Measurements from ENCODE around the gene TBC1D2.

The TBC1D2 gene

GRCh38 chr9:98304381-98304780 lies 48.9 kb upstream of the TBC1D2 start (continued):
- TF ChIP-seq ZNF645 (tag by site-specific recombination; IDR thresholded peaks at IDR 0.05): no peak
- no peak for TF ChIP-seq ZNF654 (tag by site-specific recombination; IDR thresholded peaks at IDR 0.05; ENCODE audit: low read depth)
- no peak for TF ChIP-seq ZNF138 (tag by site-specific recombination; IDR thresholded peaks at IDR 0.05; ENCODE audit: borderline replicate concordance)
- TF ChIP-seq ZNF23 (tag by site-specific recombination; IDR thresholded peaks at IDR 0.05; ENCODE audit: borderline replicate concordance): no peak

GRCh38 chr9:98303633-98304125 lies 48.2 kb upstream of the TBC1D2 start:
- POLR2A ChIA-PET: no interaction called here
- CTCF ChIA-PET: no interaction called here
- no peaks in the 10 kb centered on the region for H3K4me1 ChIP-seq (ENCODE audit: control insufficient read depth, insufficient read depth, low read length)

GRCh38 chr9:98302938-98303632 lies 47.6 kb upstream of the TBC1D2 start:
- ChIA-PET CTCF (interaction anchor here (0.6 kb wide), 1 partner anchor 241 kb away, joined by 3 read pairs; no protein-coding TSS in a partner anchor), POLR2A (no interaction called here)
- Histone ChIP-seq H3K4me1 (ENCODE audit: control insufficient read depth, insufficient read depth, low read length) (no peaks in the 10 kb centered on the region), H3K36me3 (ENCODE audit: control insufficient read depth in 2 of 2, insufficient read depth in 1 of 2, low read length in 2 of 2) (no peaks in the 10 kb centered on the region), H3K9me3 (ENCODE audit: control insufficient read depth, insufficient read depth, low read depth, low read length) (no peaks in the 10 kb centered on the region), H3K27ac (ENCODE audit: extremely low read depth, low read depth, low read length) (no peak overlapping the region), H3K4me3 (ENCODE audit: low read depth, low read length) (no peak overlapping the region)
- TF ChIP-seq ZNF544 (tag by site-specific recombination; IDR thresholded peaks at IDR 0.05) (no peak), ZNF488 (tag by site-specific recombination; IDR thresholded peaks at IDR 0.05) (no peak), ZBTB44 (tag by site-specific recombination; IDR thresholded peaks at IDR 0.05) (no peak), ZNF449 (tag by site-specific recombination; IDR thresholded peaks at IDR 0.05) (no peak), ZNF785 (tag by site-specific recombination; IDR thresholded peaks at IDR 0.05) (no peak), ZNF558 (tag by site-specific recombination; IDR thresholded peaks at IDR 0.05) (no peak)

More at GRCh38 chr9:98303633-98304125, 48.2 kb upstream of the TBC1D2 start:
- Histone ChIP-seq H3K36me3 (ENCODE audit: control insufficient read depth in 2 of 2, insufficient read depth in 1 of 2, low read length in 2 of 2) (no peaks in the 10 kb centered on the region), H3K9me3 (ENCODE audit: control insufficient read depth, insufficient read depth, low read depth, low read length) (no peaks in the 10 kb centered on the region), H3K27ac (ENCODE audit: extremely low read depth, low read depth, low read length) (no peak overlapping the region), H3K4me3 (ENCODE audit: low read depth, low read length) (no peak overlapping the region)
- TF ChIP-seq ZBTB44 (tag by site-specific recombination; IDR thresholded peaks at IDR 0.05): no peak
- TF ChIP-seq ZNF18 (tag by site-specific recombination; IDR thresholded peaks at IDR 0.05): no peak
- no peak for TF ChIP-seq ZNF555 (tag by site-specific recombination; conservative IDR thresholded peaks at IDR 0.05)
- no peak for TF ChIP-seq SCRT2 (tag by site-specific recombination; IDR thresholded peaks at IDR 0.05)
- no peak for TF ChIP-seq ZBTB7A (tag by site-specific recombination; IDR thresholded peaks at IDR 0.05; ENCODE audit: low read depth)
- TF ChIP-seq ZNF148 (tag by site-specific recombination; IDR thresholded peaks at IDR 0.05; ENCODE audit: borderline replicate concordance): no peak
